ENCODE results near the gene CCDC144A.
"Not testable (repeated sequence)": the region's sequence is repeated elsewhere in the genome, so short reads cannot be mapped to it uniquely, and the experiment has no call there.

CCDC144A gene, protein sequence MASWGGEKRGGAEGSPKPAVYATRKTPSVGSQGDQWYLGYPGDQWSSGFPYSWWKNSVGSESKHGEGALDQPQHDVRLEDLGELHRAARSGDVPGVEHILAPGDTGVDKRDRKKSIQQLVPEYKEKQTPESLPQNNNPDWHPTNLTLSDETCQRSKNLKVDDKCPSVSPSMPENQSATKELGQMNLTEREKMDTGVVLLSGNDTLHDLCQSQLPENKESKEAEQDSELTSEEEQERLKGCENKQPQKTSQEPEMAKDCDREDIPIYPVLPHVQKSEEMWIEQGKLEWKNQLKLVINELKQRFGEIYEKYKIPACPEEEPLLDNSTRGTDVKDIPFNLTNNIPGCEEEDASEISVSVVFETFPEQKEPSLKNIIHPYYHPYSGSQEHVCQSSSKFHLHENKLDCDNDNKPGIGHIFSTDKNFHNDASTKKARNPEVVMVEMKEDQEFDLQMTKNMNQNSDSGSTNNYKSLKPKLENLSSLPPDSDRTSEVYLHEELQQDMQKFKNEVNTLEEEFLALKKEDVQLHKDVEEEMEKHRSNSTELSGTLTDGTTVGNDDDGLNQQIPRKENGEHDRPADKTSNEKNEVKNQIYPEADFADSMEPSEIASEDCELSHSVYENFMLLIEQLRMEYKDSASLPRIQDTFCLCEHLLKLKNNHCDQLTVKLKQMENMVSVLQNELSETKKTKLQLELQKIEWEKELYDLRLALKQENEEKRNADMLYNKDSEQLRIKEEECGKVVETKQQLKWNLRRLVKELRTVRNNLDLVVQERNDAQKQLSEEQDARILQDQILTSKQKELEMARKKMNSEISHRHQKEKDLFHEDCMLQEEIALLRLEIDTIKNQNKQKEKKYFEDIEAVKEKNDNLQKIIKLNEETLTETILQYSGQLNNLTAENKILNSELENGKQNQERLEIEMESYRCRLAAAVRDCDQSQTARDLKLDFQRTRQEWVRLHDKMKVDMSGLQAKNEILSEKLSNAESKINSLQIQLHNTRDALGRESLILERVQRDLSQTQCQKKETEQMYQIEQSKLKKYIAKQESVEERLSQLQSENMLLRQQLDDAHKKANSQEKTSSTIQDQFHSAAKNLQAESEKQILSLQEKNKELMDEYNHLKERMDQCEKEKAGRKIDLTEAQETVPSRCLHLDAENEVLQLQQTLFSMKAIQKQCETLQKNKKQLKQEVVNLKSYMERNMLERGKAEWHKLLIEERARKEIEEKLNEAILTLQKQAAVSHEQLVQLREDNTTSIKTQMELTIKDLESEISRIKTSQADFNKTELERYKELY (N-terminal part only)

DNA sequence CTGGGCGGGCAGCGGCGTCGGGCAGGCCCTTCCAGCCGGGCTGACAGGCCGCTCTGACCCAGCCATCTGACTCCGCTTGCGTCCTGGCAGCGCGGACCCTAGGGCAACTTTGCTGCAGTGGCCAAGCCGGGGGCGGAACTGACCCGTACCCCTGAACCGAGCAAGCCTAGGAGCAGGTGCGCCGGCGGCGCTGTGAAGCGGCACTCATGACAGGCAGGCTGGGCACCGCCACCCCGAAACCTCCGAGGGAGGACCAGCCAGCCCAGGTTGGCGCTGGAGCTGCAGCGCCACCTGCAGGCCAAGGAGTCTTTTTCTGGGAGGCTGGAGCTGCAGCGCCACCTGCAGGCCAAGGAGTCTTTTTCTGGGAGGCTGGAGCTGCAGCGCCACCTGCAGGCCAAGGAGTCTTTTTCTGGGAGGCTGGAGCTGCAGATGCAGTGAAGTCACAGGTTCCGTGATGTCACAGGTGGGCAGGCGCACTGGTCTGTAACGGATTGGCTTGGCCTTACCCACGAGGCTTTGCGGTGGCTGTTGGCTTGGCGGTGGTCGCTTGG lies at the start of gene CCDC144A:
Gene CCDC144A, plus strand, starts transcription at position 511 of the 551 bp plus-strand sequence. CDS start 160 bp downstream, outside the sequence.
- peak; percentile 60 for DNase-seq (ENCODE audit: low spot score)

DNA sequence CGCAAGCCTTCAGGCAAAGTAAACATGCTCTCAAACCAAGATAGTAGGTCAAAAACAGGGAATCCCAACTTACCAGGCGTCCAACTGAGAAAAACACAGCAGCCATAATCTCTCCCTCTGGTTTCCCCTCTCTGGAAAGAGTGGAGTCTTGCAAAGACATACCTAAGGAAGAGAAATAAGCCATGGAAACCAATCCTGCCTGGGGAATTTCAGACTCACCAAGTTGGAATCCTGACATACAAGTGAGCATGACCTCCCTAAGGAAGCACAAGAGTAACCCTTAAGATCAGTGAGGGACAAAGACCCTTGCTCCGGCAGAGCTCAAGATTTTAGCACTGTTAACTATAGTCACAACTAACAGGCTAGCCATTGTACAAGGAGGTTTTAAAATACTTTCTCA lies 40.5 kb upstream of the CCDC144A start:
- DNase-seq (ENCODE audit: low spot score), result no peak

DNA sequence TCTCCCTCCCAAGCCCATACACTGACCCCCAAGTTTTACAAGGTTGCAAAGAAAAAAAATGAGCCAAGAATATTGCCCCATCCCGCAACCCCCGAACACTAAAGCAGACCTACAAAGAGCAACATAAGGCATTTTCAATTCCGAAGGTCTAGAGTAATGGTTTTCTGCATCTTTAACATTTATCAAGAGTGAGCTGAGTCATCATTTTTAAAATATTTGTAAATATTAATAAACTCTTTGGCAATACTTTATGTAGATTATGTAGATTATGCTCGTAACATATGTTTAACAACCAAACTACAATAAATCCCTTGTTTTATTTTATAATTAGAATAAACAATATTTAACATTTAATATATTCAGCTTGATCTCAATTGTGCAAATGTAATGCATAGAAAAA lies 37.8 kb upstream of the CCDC144A start:
- DNase-seq (ENCODE audit: low spot score), result no peak

DNA sequence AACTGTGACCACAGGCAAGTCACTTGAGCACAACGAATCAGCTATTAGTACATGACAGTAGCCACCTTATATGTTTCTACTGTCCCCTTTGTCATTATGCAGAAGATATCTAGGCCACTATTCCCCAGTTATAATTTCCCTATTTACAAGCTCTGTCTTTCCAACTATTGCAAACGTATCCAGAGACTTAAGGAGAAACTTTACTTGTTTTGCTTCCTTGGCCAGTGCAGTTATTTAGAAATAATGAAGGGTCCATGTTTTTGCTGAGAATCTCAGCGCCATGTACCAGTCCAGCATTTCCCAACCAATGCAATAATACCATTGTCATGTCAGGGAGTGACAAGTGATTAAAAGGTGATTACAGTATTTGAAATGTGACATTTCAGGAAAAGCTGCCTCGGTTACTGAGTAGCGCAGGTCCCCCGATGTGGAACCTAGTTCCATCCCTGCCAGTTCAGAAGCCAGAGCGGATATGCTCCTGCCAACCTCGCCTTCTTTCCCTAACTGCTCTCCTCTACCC lies 37.1 kb upstream of the CCDC144A start:
- no peak for DNase-seq (ENCODE audit: low spot score)

DNA sequence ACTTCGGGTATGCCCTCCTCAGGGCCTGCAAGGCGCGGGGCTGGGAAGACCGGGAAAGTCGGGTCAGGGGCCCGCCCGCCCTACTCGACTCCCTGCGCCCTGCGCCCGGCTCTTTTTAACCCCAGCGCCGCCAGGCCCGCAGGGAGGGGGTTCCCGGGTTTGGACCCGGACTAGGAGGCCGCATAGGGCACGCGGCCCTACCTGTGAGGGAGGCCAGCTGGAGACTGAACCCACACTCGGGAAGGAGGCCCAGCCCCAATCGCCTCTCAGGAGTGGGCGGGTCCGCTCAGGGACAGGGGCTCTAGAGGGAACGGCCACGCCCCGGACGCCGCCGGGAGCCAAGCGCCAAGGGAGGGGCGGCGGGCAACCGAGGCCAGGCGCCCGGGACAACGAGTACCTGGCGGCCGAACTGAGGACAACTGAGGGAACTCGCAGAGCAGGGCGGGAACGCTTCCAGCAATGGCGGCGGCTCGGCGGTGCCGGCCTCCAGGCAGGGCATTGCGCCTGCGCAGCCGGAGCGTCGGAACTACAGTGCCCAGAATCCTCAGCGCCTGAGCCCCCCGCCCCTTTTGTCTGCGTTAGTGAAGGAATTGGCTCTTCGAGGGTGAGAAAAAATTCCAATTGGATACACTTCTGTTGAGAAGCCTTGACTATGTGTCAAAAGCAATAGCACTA lies 36.5 kb upstream of the CCDC144A start, which contains the start of gene ZNF624:
Gene ZNF624, minus strand, starts transcription at position 484 of the 675 bp plus-strand sequence.
- DNase-seq (ENCODE audit: low spot score), result peak; percentile 87

DNA sequence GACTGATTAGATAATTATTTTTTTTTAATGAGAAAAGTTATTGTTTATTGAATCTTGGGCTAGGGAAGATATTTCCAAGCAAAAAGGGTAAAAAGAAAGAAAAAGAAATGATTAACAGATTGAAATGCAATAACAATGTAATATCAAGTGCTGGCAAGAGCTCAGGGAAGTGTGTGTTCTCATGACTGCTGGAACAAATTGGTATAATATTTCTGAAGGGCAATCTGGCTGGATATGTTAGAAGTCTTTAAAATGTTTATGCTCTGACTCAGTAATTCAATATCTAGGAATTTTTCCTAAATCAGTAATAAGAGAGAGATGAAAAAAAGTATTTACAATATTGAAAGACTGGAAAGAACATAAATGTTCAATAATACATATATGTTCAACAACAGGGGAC lies 28.8 kb upstream of the CCDC144A start:
- DNase-seq (ENCODE audit: low spot score), result no peak

DNA sequence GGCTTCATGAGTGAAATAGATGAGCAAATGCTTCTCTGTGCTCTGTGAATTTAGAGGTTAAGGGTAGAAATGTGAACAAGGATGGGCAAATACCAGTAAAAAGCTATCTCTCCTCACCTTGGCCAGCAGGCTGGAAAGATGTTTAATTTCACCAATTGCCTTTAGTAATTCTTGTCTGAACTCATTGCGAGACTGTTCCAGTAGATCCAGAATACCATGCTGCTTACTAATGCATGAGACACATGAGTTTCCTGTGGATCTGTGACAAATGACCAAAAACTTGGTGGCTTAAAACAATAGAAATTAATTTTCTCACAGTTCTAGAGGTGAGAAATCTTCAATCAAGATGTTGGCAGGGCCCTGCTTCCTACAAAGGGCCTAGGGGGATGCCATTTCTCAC lies 27.1 kb upstream of the CCDC144A start:
- DNase-seq (ENCODE audit: low spot score), result no peak

DNA sequence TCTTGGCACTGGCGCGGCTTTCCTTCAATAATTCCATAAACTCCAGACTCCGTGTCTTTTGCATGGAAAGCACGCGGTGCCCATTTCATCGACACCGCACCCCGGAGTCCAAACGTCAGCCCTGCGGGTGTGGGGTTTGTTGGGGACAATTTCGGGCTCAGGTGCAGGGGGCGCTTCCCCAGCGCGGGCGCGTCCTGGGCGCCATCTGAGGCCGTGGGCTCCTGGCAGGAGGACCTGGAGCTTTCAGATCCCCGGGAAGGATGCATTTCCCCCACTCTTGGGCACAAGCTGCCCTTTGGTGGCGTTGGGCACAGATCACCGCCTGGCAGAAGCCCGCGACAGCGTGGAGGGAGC lies 23.5 kb upstream of the CCDC144A start:
- DNase-seq (ENCODE audit: low spot score), result not testable (repeated sequence)

DNA sequence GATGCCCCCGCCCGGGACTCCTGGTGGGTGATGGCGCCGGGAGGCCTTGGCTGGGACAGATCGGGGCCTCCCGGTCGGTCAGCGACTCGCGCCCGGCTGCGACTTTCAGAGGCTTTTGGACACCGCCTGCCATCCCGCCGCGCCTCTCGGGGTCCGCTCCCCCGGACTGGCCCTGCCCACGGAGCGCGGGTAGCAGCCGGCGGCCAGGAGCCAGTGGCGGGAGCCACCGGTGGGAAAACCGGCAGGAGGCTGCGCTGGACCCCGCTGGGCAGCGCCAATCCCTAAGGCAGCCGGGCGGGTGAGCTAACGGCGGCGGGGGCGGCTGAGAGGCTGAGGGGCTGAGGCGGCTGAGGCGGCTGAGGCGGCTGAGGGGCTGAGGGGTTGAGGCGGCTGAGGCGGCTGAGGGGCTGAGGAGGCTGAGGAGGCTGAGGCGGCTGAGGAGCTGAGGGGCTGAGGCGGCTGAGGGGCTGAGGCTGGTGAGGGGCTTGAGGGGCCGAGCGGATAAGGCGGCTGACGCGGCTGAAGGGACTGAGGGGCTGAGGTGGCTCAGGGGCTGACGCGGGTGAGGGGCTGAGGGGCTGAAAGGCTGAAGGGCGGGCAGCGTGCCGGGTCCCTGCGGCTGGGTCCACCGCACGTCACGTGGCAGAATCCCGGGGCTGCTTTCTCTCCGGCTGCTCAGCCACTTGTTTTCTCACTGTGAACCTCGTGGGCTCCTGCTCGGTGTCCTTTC lies 23.0 kb upstream of the CCDC144A start:
- not testable (repeated sequence) for DNase-seq (ENCODE audit: low spot score)

DNA sequence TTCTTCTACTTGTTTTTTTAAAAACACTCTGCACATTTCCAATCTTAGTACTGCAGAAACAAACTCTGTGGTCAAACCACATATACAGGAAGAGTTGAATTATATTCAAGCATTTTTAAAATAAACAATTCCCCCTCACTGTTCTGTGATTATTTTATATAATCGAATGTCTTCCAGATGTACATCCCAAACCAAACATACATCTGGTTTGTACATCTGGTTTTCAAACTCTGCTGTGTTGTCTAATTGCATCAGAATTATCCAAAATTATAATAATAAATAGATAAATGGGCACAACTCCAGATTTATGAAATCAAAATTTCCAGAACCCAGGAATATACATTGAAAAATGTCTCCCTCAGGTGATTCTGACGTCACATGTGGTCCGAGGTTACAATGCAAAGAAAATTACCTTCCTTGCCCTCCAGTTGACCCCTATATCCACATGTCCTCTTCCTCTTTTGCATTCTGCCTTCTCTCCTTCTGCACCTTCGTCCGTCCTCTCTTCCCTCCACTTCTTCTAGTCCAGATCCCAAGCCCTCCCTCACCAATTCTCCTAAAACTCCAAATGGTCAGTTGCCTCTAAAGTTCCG lies 13.3 kb upstream of the CCDC144A start:
- DNase-seq (ENCODE audit: low spot score), result no peak

DNA sequence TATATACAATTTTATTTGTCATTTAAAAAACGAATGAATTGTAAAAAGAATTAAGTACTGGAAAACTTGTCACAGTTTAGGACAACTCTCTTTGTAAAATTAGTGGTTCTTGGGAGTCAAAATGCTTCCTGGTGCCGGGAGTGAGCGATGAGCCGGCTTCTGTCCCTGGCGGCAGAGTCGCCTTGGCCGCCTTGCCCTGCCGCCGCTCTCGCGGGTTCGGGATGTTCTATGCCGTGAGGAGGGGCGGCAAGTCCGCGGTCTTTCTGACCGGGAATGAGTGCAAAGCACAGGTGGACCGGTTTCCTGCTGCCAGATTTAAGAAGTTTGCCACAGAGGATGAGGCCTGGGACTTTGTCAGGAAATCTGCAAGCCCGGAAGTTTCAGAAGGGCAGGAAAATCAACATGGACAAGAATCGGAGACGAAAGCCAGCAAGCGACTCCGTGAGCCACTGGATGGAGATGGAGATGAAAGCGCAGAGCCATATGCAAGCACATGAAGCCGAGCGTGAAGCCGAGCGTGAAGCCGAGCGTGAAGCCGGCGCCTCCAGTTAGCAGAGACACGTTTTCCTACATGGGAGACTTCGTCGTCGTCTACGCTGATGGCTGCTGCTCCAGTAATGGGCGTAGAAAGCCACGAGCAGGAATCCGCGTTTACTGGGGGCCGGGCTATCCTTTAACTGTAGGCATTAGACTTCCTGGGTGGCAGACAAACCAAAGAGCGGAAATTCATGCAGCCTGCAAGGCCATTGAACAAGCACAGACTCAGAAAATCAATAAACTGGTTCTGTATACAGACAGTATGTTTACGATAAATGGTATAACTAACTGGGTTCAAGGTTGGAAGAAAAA lies 6.5 kb upstream of the CCDC144A start:
- not testable (repeated sequence) for DNase-seq (ENCODE audit: low spot score)

DNA sequence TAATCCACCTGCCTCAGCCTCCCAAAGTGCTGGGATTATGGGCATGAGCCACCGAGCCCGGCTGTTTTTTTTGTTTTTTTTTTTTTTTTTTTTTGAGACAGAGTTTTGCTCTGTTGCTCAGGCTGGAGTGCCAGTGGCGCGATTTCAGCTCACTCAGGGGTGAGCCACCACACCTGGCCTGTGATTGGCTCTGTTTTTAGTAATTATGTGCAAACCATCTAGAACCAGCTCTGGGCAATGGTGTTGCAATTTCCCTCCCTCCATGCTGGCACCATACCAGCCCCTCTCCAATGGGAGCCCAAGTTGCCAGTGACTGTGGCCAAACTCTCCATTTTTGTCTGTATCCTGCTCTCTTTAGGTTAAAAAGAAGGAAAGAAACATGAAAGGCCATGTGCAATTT lies 4.0 kb upstream of the CCDC144A start:
- not testable (repeated sequence) for DNase-seq (ENCODE audit: low spot score)

DNA sequence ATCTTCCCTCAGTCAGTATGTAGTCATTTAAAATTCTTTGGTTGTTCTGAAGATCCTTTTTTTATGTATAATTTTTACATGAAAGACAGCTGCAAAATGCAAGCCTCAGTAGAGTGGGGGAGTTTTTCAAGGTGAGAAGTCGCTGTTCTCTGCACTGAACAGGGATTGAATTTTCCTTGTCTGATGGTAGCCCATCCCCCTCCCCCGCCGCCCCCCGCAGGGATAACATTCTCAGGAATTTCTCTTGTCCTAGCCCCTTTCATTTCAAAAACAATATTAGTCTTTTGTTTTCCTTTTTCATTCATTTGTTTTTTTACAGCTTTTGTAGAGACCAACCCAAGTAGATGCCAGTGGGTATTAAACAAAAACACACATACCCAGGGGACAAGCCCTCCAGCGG lies 2.9 kb upstream of the CCDC144A start:
- DNase-seq (ENCODE audit: low spot score), result not testable (repeated sequence)

DNA sequence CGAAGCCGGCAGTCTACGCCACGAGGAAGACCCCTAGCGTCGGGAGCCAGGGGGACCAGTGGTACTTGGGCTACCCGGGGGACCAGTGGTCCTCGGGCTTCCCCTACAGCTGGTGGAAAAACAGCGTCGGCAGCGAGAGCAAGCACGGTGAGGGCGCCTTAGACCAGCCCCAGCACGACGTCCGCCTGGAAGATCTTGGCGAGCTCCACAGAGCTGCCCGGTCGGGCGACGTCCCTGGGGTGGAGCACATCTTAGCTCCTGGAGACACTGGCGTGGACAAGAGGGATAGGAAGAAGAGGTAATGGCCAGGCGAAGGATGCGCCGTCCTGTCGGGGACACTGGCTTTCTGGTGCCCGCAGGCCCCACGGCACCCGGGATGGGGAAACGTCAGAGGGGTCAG lies 406 bp downstream of the CCDC144A start:
- DNase-seq (ENCODE audit: low spot score), result not testable (repeated sequence)

DNA sequence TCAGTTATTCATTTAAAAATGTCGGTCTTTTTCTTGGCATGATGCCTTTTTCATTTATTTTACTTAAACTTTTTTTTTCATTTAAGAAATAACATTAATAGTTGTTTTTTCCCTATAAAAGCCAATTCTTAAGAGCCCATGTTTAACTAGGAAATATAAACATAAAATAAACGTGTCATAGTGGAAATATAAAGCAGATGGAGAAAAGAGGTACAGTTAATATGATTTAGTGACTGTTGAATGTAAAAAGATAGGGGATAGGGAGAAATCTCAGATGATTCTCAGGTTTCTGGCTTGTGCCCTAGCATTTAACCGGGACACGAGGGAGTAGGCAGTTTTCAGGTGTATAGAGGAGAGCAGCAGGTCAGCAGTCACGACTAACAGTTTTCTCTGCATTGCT lies 7.6 kb downstream of the CCDC144A start:
- not testable (repeated sequence) for DNase-seq (ENCODE audit: low spot score)

DNA sequence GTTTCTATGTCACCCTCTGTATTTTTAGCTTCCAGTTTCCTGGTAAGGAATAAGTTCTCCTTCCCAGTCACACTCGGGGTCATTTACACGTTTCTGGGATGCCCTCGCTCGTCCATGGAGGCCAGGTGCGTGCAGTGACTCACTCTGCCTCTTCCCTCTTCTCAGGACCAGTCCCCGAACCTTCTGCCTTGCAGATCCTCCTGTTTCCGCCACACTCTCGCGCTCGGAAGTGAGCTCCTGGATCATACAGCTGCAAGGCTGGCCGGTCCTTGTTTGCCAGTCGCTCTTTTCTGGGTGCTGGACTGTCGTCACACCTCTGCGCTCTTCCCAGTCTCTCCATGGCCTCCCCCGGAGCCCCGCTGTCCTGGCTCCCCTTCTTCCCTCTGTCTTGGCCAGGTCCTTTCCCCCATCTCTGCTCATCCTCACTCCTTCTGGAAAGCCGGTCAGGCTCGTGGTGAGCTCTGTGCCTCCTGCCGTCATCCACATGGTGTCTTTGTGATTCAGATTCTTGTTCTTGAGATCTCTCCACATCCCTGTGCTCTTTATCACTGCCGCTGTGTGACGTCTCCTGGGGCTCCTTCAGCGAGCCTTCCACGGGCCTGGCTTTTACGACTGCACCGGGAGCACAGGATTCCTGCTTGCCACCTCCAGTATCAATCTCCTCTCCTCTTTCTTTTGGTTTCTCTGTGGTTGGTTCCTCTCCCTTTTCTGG lies 55.6 kb downstream of the CCDC144A start:
- not testable (repeated sequence) for DNase-seq (ENCODE audit: low spot score)

DNA sequence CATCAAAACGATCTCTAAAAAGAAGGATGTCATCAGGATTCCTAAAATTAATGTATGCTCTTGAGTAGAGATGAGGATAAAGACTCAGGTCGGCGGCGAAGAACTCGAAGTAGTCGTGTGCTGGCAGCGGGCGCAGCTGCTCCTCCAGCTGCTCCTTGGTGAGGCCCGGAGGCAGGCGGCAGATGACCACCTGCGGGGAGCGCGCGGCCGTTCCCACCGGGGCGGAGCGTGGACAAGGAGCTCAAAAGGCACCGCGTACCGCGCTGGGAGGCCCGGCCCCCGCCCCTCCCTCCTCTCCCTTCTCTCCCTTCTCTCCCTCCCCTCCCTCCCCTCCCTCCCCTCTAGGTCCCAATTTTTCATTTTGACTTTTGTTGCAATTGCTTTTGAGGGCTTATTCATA lies 56.5 kb downstream of the CCDC144A start:
- not testable (repeated sequence) for DNase-seq (ENCODE audit: low spot score)

DNA sequence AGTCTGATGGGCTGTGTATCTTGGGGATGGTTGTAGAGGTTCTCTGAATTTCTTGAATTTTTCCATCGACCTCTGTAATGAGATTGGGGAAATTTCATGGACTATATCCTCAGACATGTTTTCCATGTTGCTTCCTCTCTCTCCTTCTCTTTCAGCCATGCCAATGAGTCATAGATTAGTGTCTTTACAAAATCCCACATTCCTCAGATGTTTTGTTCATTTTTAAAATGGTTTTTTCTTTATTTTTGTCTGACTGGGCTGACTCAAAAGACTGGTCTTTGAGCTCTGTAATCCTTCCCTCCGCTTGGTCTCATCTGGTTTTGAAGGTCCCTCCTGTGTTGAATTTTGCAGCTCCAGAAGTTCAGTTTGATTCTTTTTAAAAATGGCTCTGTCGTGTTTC lies 60.5 kb downstream of the CCDC144A start:
- DNase-seq (ENCODE audit: low spot score), result not testable (repeated sequence)

Data from CD4-positive, alpha-beta T cell treated with Interleukin-6 at 100 ng/mL for 8 hours (primary cell).